ENCODE results near the gene GABRG3.

GABRG3 gene

GRCh38 chr15:27249760-27250109 lies 278.8 kb downstream of the GABRG3 start:
- FAIRE-seq: no peak
- DNase-seq (ENCODE audit: insufficient read length, low spot score): no peak
- TF ChIP-seq SPI1 (IDR thresholded peaks at IDR 0.05; ENCODE audit: low read depth, low read length) (no peak), PAX5 (IDR thresholded peaks at IDR 0.05; ENCODE audit: insufficient read depth, low read length, severe bottlenecking) (no peak), POLR2AphosphoS5 (IDR thresholded peaks at IDR 0.05; ENCODE audit: low read depth, low read length) (no peak), TAF1 (IDR thresholded peaks at IDR 0.05; ENCODE audit: low read depth, low read length) (no peak), POU2F2 (IDR thresholded peaks at IDR 0.05; ENCODE audit: low read depth, low read length) (no peak), POLR2A (IDR thresholded peaks at IDR 0.05; ENCODE audit: low read depth, low read length) (no peak)

- no peak for DNase-seq (ENCODE audit: insufficient read length, low spot score)
- FAIRE-seq: no peak
- no peak for TF ChIP-seq POLR2AphosphoS5 (IDR thresholded peaks at IDR 0.05; ENCODE audit: low read depth, low read length)
- TF ChIP-seq POU2F2 (IDR thresholded peaks at IDR 0.05; ENCODE audit: low read depth, low read length): no peak
- no peak for TF ChIP-seq TAF1 (IDR thresholded peaks at IDR 0.05; ENCODE audit: low read depth, low read length)
- no peak for TF ChIP-seq PAX5 (IDR thresholded peaks at IDR 0.05; ENCODE audit: insufficient read depth, low read length, severe bottlenecking)
- no peak for TF ChIP-seq SPI1 (IDR thresholded peaks at IDR 0.05; ENCODE audit: low read depth, low read length)
- TF ChIP-seq POLR2A (IDR thresholded peaks at IDR 0.05; ENCODE audit: low read depth, low read length): no peak
Observed at GRCh38 chr15:27250223-27250622, 279.2 kb downstream of the GABRG3 start.

- DNase-seq (ENCODE audit: insufficient read length, low spot score) (no peak), FAIRE-seq (no peak)
- no peak for TF ChIP-seq SPI1 (IDR thresholded peaks at IDR 0.05; ENCODE audit: low read depth, low read length)
- TF ChIP-seq POLR2AphosphoS5 (IDR thresholded peaks at IDR 0.05; ENCODE audit: low read depth, low read length): no peak
Observed at GRCh38 chr15:27254055-27254454, 283.1 kb downstream of the GABRG3 start.

- no peak for TF ChIP-seq SPI1 (IDR thresholded peaks at IDR 0.05; ENCODE audit: low read depth, low read length)
- TF ChIP-seq PAX5 (IDR thresholded peaks at IDR 0.05; ENCODE audit: insufficient read depth, low read length, severe bottlenecking): no peak
- no peak for TF ChIP-seq POU2F2 (IDR thresholded peaks at IDR 0.05; ENCODE audit: low read depth, low read length)
- TF ChIP-seq POLR2A (IDR thresholded peaks at IDR 0.05; ENCODE audit: low read depth, low read length): no peak
- TF ChIP-seq TAF1 (IDR thresholded peaks at IDR 0.05; ENCODE audit: low read depth, low read length): no peak
- no peak for TF ChIP-seq POLR2AphosphoS5 (IDR thresholded peaks at IDR 0.05; ENCODE audit: low read depth, low read length)
- DNase-seq (ENCODE audit: insufficient read length, low spot score): no peak
- FAIRE-seq: no peak
Observed at GRCh38 chr15:27254801-27255200, 283.8 kb downstream of the GABRG3 start.

GRCh38 chr15:27256446-27256845 lies 285.5 kb downstream of the GABRG3 start:
- FAIRE-seq (no peak), DNase-seq (ENCODE audit: insufficient read length, low spot score) (no peak)
- no peak for TF ChIP-seq TAF1 (IDR thresholded peaks at IDR 0.05; ENCODE audit: low read depth, low read length)
- no peak for TF ChIP-seq POLR2A (IDR thresholded peaks at IDR 0.05; ENCODE audit: low read depth, low read length)
- TF ChIP-seq POU2F2 (IDR thresholded peaks at IDR 0.05; ENCODE audit: low read depth, low read length): no peak
- TF ChIP-seq PAX5 (IDR thresholded peaks at IDR 0.05; ENCODE audit: insufficient read depth, low read length, severe bottlenecking): no peak
- TF ChIP-seq POLR2AphosphoS5 (IDR thresholded peaks at IDR 0.05; ENCODE audit: low read depth, low read length): no peak
- no peak for TF ChIP-seq SPI1 (IDR thresholded peaks at IDR 0.05; ENCODE audit: low read depth, low read length)

GRCh38 chr15:27258287-27258686 lies 287.3 kb downstream of the GABRG3 start:
- TF ChIP-seq POU2F2 (IDR thresholded peaks at IDR 0.05; ENCODE audit: low read depth, low read length) (no peak), PAX5 (IDR thresholded peaks at IDR 0.05; ENCODE audit: insufficient read depth, low read length, severe bottlenecking) (no peak)
- FAIRE-seq (no peak), DNase-seq (ENCODE audit: insufficient read length, low spot score) (no peak)

GRCh38 chr15:27260523-27260922 lies 289.5 kb downstream of the GABRG3 start:
- DNase-seq (ENCODE audit: insufficient read length, low spot score) (no peak), FAIRE-seq (no peak)
- TF ChIP-seq PAX5 (IDR thresholded peaks at IDR 0.05; ENCODE audit: insufficient read depth, low read length, severe bottlenecking): no peak
- TF ChIP-seq POLR2A (IDR thresholded peaks at IDR 0.05; ENCODE audit: low read depth, low read length): no peak
- no peak for TF ChIP-seq SPI1 (IDR thresholded peaks at IDR 0.05; ENCODE audit: low read depth, low read length)
- TF ChIP-seq TAF1 (IDR thresholded peaks at IDR 0.05; ENCODE audit: low read depth, low read length): no peak
- TF ChIP-seq POU2F2 (IDR thresholded peaks at IDR 0.05; ENCODE audit: low read depth, low read length): no peak
- no peak for TF ChIP-seq POLR2AphosphoS5 (IDR thresholded peaks at IDR 0.05; ENCODE audit: low read depth, low read length)

- no peak for DNase-seq (ENCODE audit: insufficient read length, low spot score)
- no peak for FAIRE-seq
- no peak for TF ChIP-seq PAX5 (IDR thresholded peaks at IDR 0.05; ENCODE audit: insufficient read depth, low read length, severe bottlenecking)
- no peak for TF ChIP-seq POLR2AphosphoS5 (IDR thresholded peaks at IDR 0.05; ENCODE audit: low read depth, low read length)
- TF ChIP-seq POU2F2 (IDR thresholded peaks at IDR 0.05; ENCODE audit: low read depth, low read length): no peak
- TF ChIP-seq TAF1 (IDR thresholded peaks at IDR 0.05; ENCODE audit: low read depth, low read length): no peak
- TF ChIP-seq SPI1 (IDR thresholded peaks at IDR 0.05; ENCODE audit: low read depth, low read length): no peak
- TF ChIP-seq POLR2A (IDR thresholded peaks at IDR 0.05; ENCODE audit: low read depth, low read length): no peak
Observed at GRCh38 chr15:27268923-27269322, 297.9 kb downstream of the GABRG3 start.

- FAIRE-seq: no peak
- no peak for DNase-seq (ENCODE audit: insufficient read length, low spot score)
- no peak for TF ChIP-seq TAF1 (IDR thresholded peaks at IDR 0.05; ENCODE audit: low read depth, low read length)
- no peak for TF ChIP-seq POLR2A (IDR thresholded peaks at IDR 0.05; ENCODE audit: low read depth, low read length)
- TF ChIP-seq SPI1 (IDR thresholded peaks at IDR 0.05; ENCODE audit: low read depth, low read length): no peak
- TF ChIP-seq POU2F2 (IDR thresholded peaks at IDR 0.05; ENCODE audit: low read depth, low read length): no peak
- TF ChIP-seq POLR2AphosphoS5 (IDR thresholded peaks at IDR 0.05; ENCODE audit: low read depth, low read length): no peak
- TF ChIP-seq PAX5 (IDR thresholded peaks at IDR 0.05; ENCODE audit: insufficient read depth, low read length, severe bottlenecking): no peak
Observed at GRCh38 chr15:27271258-27271657, 300.3 kb downstream of the GABRG3 start.

GRCh38 chr15:27272427-27272826 lies 301.4 kb downstream of the GABRG3 start:
- FAIRE-seq (no peak), DNase-seq (ENCODE audit: insufficient read length, low spot score) (no peak)
- TF ChIP-seq POU2F2 (IDR thresholded peaks at IDR 0.05; ENCODE audit: low read depth, low read length) (no peak), POLR2AphosphoS5 (IDR thresholded peaks at IDR 0.05; ENCODE audit: low read depth, low read length) (no peak), TAF1 (IDR thresholded peaks at IDR 0.05; ENCODE audit: low read depth, low read length) (no peak), POLR2A (IDR thresholded peaks at IDR 0.05; ENCODE audit: low read depth, low read length) (no peak), PAX5 (IDR thresholded peaks at IDR 0.05; ENCODE audit: insufficient read depth, low read length, severe bottlenecking) (no peak), SPI1 (IDR thresholded peaks at IDR 0.05; ENCODE audit: low read depth, low read length) (no peak)

Measured in GM12891 (cell line).